Fibroblast of lung (primary cell): ENCODE results near the gene PLCL1.

Experiments
- CTCF ChIP-seq, 2 donors: IDR thresholded peaks in 1 of 2; conservative IDR thresholded peaks in 1 of 2; 1 replicate in 1 of 2; 2 replicates in 1 of 2; pipeline ENCODE4 v1.5.1; 2011 to 2012; ENCODE audit warnings: low read length in 2 of 2, control low read depth in 1 of 2, inconsistent platforms in 1 of 2, low read depth in 1 of 2, mild to moderate bottlenecking in 1 of 2
- EZH2 ChIP-seq: IDR thresholded peaks from 2 replicates; pipeline ENCODE4 v1.5.1; 2012; ENCODE audit warnings: low read length, control low read depth, mild to moderate bottlenecking; ENCODE audit errors: missing control alignments

- TF ChIP-seq CTCF (conservative IDR thresholded peaks at IDR 0.05 in 1 of 2, IDR thresholded peaks at IDR 0.05 in 1 of 2; ENCODE audit: low read depth in 1 of 2, low read length in 2 of 2) (no peak), EZH2 (no peak)
These were observed 79.9 kb downstream of the PLCL1 start for GRCh38 chr2:197884252-197884651.
